GM19239 (cell line): ENCODE results near the gene ATP8A2.

Experiments
- DNase-seq: peaks from one replicate; pipeline ENCODE4 v3.0.0; 2011; ENCODE audit warnings: low spot score; ENCODE audit not compliant: insufficient read length
- FAIRE-seq: peaks from 2 replicates; lab custom pipeline; 2011; peaks lifted over from hg19 to GRCh38; lab: Jason Lieb, UNC

ATP8A2 gene

DNA sequence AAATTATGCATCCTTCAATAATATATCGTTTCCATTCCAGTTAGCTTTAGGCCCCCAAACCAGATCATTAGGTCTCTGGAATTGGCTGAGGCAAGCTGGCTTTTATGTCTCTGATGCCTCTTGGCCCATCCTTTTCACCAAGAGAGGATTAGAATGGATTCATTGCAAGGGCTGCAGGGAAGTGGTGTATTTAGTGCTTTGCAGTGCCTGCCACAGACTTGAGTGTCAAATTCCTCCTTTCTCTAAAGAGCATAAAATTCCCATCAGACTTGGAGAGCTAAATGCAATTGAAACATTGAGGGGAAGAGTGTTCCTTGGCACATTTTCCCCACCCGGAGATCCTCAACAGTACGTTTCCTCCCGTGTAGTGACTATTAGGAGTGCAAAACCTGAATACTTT, 302.6 kb downstream of the ATP8A2 start:
- DNase-seq: no peak
- FAIRE-seq: no peak

DNA sequence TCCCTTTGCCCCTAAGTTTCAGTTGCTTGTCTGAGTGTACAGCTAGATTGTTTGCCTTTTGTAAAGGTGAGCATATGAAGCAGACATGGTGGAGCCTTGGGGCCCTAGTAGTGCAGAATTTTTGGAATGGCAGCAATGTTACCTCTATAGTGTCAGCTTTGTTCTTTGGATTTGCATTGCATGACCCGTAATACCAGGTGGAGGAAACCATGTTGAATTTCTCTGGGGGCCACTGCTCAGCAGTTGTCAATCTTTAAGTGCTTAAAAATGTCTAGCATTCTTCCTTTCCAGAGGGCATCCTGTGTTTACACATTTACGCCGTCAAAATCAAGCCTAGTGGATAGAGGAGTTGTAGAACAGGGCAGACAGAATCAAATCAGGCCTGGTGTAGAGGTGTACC, 303.3 kb downstream of the ATP8A2 start:
- no peak for DNase-seq
- no peak for FAIRE-seq

DNA sequence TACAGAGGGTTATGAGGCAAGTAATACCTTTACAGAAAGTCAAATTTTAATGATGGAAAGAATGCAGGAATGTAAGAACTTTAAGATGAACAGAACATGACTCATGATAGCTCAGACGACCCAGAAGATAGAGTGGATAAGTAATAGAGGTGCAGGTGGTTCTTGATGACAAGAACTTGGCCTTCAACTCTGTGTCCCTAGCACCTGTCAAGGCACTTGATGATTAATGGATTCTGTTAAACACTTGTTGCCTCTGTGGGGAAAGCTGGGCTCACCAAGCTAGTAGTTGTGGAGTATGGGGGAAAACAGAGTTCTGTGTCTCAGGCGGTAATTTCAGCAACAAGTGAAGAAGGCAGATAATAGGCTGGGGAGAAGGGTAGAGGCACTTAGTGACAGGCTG, 306.2 kb downstream of the ATP8A2 start:
- FAIRE-seq (no peak), DNase-seq (no peak)

DNA sequence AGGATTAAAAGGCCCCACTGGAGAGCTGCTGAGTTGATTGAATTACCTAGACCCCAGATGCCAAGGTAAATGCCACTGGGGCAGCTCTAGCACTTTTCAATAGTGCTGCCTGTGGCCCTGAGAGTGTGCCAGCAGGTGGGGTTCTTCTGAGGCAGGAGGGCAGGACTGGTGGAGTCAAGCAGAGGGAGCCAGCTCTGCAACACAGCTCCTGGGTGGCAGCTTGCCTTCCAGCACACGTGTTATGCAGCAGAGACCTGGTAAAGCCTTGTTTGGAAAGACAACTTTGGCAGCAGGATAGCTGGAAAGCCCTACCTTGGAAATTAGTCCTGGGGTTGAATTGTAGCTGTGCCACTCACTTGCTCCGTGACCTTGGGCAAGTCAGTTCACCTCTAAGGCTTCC, 306.6 kb downstream of the ATP8A2 start:
- FAIRE-seq: no peak
- no peak for DNase-seq

DNA sequence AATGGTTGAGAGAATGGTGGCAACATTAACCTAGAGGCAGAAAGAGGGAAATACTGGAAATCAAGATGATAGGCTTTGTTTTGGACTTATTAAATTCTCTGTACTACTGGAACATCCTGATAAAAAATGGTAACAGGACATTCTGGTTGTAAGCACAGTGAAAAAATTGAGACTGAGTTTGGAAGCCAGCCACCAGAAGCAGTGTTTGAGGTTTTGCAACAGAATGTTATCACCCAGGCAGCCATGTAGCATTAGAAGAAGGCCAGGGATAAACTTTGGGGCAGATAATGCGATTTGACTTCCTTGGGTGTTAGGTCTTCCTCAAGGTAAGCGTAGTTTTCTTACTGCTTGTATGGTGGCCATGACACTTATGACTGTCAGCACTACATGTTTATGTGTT, 307.4 kb downstream of the ATP8A2 start:
- FAIRE-seq: no peak
- DNase-seq: no peak

DNA sequence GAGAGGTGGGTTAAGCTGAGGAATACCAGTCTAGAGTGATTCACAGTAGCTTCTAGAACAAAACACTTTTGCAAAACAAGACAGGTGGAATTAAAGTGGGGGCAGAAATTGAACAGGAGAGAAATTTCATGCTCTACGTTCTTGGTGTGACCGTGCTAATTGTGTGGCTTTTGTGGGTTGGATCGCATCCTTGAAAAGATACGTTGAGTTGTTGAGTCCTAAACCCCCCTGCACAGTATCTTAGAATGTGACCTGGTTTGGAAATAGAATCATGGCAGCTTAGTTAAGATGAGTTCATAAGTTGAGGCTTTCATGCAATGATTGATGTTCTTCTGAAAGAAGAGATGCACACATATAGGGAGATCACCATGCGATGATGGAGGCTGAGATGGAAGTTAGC, 308.2 kb downstream of the ATP8A2 start:
- DNase-seq: no peak
- FAIRE-seq: no peak

DNA sequence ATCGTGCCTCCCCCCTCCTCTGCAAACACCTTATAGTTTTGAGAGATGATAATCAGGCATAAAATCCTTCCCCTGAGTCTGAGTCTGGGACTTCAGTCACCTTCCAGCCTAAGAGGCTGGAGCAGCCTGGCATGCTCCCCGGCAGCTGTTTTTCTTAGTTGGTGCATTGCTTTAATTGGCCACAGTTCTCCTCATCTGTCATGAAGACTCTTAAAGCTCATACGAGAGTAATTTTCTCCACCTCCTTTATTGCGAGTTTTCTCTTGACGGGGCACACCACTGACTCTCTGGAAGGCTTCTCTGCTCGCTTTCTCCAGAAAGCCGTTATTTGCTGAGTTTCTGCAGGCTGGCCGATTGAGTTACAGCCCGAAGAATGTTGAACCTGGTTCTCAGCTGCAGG, 310.5 kb downstream of the ATP8A2 start:
- no peak for FAIRE-seq
- no peak for DNase-seq

DNA sequence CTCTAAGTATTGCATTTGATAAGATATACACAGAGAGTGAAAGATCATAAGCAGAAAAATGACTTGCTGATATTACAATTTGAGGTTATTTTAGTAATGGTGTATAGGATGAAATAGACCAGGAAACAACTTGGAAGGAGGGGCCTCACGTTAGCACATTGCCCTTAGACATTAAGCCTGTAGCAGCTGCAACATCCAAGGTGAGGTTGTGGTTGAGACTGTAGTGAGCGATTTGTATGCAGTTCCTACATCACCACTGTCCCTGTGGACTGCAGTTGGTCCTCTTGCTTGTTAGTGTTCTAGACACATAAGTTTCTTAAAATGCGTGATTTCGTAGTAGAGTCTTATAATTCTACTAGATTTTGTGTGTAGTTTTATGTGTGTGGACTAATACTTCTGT, 311.3 kb downstream of the ATP8A2 start:
- no peak for FAIRE-seq

DNA sequence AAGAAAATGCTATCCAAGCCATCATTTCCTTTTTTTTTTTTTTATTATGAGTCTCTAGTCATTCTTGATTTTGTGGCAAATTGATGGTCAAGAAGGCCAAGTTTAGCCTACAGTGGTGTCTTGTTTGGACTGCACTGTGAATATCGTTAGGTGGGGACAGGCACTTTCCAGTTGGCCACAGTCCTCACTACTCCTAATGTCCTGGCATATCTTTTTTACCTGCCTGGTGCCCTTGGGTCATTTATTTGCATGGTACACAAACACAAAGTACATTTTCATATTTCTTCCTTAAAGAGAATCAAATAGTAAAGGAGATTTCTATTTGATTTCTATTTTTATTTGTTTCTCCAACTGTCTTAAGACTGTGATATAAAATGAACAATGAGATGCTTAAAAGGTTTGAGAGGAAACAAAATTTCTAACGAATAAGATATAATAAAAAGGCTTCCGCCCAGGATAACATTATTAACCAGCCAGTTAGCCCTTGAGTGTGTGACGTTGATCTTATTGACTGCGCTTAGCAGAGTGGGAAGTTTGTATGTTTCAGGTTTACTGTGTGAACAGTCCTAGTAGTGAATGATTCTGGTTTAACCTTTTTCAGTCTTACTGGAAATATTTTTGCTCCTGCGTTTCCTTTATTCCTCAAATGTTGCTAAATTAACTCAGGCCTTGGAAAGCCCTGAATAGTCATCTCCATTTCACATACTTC, 312.0 kb downstream of the ATP8A2 start:
- FAIRE-seq (no peak), DNase-seq (no peak)

More for the DNA sequence above, 311.3 kb downstream of the ATP8A2 start:
- DNase-seq: no peak

DNA sequence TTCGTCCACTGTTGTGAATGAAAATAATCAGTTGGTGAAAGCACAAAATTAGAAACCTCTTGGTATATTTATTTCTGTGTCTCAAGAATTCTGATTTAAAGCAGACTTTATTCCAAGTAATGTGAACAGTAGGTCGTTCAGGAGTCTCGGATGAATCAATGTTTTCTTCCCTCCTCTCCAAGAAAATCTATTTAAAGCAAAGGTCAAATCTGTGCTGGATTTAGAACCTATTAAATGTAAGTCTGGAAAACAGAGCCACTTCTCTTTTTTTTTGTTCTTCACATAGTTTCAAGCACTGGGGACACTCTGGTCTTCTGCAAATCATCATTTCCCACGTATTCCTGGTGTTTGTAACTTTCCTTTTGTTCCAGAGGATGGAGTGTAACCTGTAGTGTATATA, 312.7 kb downstream of the ATP8A2 start:
- FAIRE-seq (no peak), DNase-seq (no peak)

DNA sequence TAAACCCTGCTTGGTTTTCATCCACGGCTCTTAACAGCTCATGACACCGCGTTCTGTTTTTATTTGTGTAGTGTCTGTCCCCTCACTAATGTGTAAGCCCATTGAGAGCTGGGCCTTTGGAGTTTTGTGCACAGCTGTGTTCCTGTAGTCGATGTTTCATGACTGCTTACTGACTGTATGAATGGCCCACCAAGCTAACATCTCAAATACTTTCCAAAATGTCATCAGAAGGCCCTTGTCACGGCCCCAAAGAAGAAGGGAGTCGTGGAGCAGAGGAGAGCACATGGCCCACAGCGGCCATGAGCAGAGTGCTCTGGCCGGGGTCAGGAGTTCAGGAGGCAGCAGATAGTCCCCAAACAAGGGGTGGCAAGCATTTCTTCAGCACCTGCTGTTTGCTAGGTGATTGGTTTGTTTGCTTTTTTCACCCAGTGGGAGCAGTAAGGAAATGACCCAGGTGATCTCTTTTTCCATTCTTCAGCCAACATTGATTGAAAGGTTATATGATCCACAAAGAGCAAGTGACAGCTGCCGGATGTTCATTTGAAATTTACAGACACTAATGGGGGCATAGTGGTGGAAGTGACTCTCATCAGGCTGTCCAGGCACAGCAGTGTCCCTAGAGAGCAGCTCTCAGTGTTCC, 315.2 kb downstream of the ATP8A2 start:
- no peak for DNase-seq

DNA sequence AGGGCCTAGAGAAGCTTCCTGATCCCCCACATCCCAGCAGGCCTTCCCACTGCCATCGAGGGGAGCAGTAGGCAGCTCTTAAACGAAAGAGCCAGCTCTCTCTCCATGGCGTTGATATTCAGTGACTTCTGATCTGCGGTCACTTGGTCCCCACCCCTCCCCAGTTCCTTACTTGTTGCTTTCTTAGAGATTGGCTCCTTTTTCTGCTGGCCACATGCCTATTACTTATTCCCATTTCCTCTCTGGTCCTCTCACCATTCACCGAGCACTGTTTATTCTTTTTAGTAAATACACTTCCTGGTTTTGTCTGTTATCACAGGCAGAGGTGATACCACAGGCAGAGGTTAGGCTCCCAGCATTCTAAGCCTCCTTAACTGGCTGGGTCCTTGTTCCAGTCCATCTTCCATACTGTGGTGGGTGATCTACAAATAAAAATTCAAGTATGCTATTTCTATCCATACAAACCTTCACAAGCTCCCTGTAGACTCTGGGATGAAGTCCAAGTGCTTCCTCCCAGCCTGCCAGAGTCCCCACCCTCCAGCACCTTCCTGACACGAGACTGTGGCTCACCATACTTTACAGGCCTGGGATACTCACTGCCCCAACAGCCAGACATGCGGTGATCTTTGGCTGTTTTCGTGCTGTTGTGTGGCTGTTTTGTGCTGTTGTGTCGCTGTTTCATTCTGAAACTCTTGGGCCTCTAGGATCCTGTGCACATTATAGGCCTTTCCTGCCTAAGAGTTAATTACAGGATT, 315.9 kb downstream of the ATP8A2 start:
- DNase-seq (no peak), FAIRE-seq (no peak)

More for the DNA sequence above, 315.2 kb downstream of the ATP8A2 start:
- FAIRE-seq: no peak

DNA sequence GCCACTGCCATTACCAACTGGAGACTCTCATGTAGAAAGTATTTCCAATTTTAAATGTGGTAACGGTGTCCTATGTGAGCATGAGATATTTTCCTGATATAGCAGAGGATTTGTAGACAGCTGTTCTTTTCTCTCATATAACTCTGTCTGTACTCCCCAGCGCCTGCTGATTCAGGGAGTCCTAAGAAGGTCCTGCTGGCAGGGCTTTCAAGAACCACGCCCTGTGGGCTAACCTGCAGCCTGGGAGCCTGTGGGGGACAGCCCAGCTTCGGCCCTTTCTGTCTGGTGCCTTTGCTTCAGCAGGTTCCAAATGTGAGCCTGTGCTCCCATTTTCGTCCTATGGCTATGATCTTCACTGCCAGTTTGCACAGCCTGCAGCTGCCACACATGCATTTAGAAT, 316.8 kb downstream of the ATP8A2 start:
- no peak for DNase-seq
- FAIRE-seq: no peak

DNA sequence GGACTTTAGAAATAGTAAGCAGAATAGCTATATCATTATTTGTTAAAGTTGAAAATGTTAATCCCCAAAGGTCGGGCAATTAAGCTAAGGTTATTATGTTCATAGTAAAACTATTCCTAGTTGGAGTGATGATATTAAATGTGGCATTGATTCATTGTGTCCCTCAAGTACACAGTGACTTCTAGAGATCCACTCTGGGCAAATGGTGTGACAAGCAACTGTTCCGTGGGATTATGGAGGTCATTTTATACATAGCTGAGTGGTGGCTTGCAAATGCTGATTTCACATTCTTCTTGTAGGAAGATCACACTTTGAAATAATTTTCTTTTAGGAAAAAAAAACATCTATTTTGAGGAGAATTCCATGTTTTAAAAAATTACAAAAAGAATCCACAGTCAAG, 317.8 kb downstream of the ATP8A2 start:
- FAIRE-seq (no peak), DNase-seq (no peak)

DNA sequence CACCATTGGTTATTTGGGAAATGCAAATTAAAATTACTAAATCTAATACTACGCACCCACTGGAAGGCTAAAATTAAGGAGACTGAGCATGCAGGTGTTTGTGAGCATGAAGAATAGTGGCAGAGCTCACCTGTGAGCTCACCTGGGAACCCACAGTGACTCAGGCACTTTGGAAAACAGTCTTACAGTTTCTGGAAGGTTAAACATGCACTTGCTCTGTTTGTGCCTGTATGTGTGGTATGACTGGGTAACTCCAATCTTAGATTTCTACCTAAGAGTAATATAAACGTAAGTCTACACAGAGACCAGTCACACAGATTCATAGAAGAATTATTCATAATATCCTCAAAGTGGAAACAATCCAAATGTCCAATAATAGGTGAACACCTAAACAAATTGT, 318.8 kb downstream of the ATP8A2 start:
- DNase-seq: no peak
- no peak for FAIRE-seq

DNA sequence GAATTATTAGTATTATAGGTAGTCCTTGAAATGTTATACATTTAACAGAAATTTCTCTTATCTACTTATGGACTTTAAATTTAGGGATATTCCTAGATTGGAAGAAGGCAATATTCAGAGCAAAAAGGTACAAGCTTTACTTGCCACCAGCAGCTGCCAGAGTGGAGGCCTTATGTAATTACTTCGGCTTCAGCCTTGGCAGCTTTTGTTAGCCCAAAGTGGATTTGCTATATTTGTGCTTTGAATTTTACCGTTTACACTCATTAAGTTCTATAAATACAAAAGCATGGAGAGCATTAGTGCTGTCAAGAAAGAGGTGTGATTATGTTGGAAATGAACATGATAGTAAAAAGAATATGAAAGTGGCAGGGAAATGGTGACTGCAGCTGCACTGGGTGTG, 319.9 kb downstream of the ATP8A2 start:
- FAIRE-seq (no peak), DNase-seq (no peak)

DNA sequence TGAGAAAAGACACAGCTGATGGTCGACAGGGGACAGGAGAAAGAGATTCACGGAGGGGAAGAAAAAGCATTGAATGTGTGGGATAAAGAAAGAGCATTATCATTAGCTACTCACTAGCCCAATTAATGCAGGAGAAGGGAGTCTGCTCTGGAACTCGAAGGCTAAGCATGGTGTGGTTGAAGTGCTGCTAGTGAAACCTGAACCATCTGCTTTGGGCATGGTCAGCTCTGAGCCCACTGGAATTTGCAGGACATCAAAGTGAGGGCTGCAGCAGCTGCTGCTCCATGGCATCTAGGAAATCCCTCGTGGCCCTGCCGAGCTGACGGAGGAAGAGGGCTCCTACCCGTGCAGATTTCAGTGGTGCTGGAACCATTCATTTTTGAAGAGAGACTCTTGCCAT, 320.3 kb downstream of the ATP8A2 start:
- DNase-seq (no peak), FAIRE-seq (no peak)

DNA sequence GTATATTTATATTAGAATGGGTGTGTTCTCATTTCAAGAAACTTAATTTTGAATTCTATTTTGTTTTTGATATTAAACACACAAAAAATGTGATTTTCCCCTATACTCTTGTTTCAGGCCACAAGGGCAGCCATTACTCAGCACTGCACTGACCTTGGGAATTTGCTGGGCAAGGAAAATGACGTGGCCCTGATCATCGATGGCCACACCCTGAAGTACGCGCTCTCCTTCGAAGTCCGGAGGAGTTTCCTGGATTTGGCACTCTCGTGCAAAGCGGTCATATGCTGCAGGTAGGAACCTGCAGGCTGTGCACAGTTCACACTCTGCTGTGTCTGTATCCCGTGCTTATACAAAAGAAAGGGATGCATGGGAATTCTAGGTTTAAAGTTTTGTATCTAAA, 327.3 kb downstream of the ATP8A2 start:
- DNase-seq (no peak), FAIRE-seq (no peak)

DNA sequence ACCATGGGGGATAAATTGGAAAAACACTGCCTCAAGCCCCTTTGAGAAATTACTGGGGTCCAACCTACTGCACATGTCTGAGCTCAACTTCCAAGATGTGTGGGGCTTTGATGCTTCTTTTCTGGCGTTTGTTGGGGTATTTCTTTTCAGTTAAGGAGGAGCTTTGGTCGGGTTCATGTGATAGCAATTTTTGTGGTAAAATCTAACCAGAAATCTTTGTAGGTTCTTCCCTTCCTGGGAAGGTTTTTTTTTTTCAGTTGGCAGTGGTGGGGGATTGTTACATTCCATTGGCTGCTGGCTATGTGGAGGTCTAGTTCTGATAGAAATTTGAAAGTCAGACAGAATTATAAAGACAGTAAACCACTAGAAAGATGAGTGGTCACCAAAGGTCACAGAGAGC, 327.8 kb downstream of the ATP8A2 start:
- DNase-seq (no peak), FAIRE-seq (no peak)

DNA sequence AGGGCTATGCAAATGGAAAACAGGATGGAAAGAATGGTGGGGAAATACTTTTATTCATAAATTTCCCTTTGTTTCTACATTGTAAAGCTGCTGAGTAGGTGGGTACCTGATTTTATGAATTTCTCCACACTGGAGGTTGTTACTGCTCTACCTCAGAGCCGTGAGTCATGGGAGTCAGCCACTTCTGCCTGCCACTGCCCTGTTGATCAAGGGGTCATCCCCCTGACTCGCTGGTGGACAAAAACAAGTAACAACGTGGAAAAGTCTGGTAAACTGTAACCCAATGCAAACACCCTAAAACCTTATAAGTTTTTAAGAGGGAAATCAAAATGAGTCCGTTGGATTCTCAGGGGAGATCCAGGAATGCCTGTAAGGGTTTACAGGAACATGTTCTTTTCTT, 329.5 kb downstream of the ATP8A2 start:
- FAIRE-seq: no peak
- DNase-seq: no peak

DNA sequence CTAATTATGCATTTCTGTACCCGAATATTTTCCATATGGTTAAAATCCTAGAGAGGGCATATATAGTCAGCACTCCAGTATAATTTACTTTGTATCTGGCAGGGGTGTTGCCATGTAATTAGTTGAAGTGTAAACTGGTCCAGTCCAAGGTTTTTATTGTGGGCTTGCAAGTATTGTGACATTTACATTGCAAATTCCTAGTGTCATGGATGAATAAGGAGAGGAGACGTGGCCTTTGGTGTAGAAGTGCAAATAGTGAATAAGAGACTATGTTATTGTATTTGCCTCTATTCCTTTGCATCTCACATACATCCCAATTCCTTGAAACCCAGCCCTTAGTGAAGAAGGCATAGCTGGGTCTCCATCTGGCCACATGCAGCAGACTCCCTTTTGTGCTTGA, 330.6 kb downstream of the ATP8A2 start:
- DNase-seq (no peak), FAIRE-seq (no peak)

DNA sequence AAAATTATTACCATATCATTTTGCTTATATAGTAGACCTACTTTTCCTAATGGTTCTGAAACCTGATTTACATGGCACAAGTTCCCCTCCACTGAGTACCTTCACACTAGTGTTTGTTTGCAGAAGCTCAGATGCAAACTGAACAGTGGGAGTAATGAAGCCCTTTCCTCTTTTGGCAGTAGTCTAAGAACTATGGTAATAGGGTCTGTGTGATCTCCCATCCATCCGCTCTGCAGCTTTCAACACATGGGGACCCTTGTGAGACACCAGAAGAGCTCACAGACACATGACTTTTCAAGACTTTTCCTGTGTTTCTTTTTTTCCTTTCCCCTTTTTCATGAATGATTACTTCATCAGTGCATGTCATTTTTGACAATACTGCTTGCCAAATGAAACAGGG, 336.0 kb downstream of the ATP8A2 start:
- no peak for FAIRE-seq

More for the DNA sequence above, 336.0 kb downstream of the ATP8A2 start:
- DNase-seq: no peak
